GM23338 (cell line): ENCODE data around the gene CEP68.

ENCODE experiments used
- CTCF ChIP-seq, 2 experiments: fragments of 200-600 bp in 1 of 2; sonication (generic) in 1 of 2; conservative IDR thresholded peaks; 2 replicates each; pipeline versions ENCODE4 v1.5.1 to v1.6.1; 2016 to 2017; ENCODE audit warnings: antibody characterized with exemption in 2 of 2, low read depth in 2 of 2, mild to moderate bottlenecking in 2 of 2, moderate library complexity in 1 of 2
- EZH2 ChIP-seq: fragments of 200-600 bp; sonication (generic); IDR thresholded peaks from one replicate; pipeline ENCODE4 v1.8.0; 2017; ENCODE audit warnings: antibody characterized with exemption, mild to moderate bottlenecking, low read depth; ENCODE audit not compliant: unreplicated experiment

GRCh38 chr2:65022189-65022588, 34.0 kb upstream of the CEP68 start:
- TF ChIP-seq CTCF (conservative IDR thresholded peaks at IDR 0.05; ENCODE audit: low read depth in 2 of 2): no peak
- TF ChIP-seq EZH2: no peak
